Nephron (organoid): ENCODE data around the gene CSNK1D.
A peak's percentile ranks its signal among the peaks of the same experiment; 100 is the strongest.
"Not testable (repeated sequence)": the region's sequence is repeated elsewhere in the genome, so short reads cannot be mapped to it uniquely, and the experiment has no call there.

Source experiments
- H3K27ac Mint-ChIP-seq, 3 experiments: 2 replicates each; pipeline ENCODE4 v1.8.0; 2020; ENCODE audit warnings: mixed read lengths in 3 of 3, mild to moderate bottlenecking in 2 of 3, moderate library complexity in 1 of 3
- H3K27me3 Mint-ChIP-seq: 2 replicates; pipeline ENCODE4 v1.8.0; 2021; ENCODE audit warnings: low read depth, mild to moderate bottlenecking, moderate library complexity, mixed read lengths
- H3K36me3 Mint-ChIP-seq: 2 replicates; pipeline ENCODE4 v1.8.0; 2020; ENCODE audit warnings: low read depth, mixed read lengths
- H3K4me1 Mint-ChIP-seq: 2 replicates; pipeline ENCODE4 v1.8.0; 2020; ENCODE audit warnings: mixed read lengths
- H3K4me3 Mint-ChIP-seq, 3 experiments: 2 replicates each; pipeline ENCODE4 v1.8.0; 2020; ENCODE audit warnings: mild to moderate bottlenecking in 3 of 3, mixed read lengths in 3 of 3, moderate library complexity in 2 of 3
- H3K9me3 Mint-ChIP-seq: 2 replicates; pipeline ENCODE4 v1.8.0; 2020; ENCODE audit warnings: mixed read lengths
- CTCF ChIP-seq, 3 experiments: fragments of 200-600 bp; sonication (generic); IDR thresholded peaks; one replicate each; pipeline ENCODE4 v1.5.0; 2021; ENCODE audit warnings: antibody characterized with exemption in 3 of 3; ENCODE audit not compliant: unreplicated experiment in 3 of 3

Gene CSNK1D

GRCh38 chr17:82212331-82213250 lies 60.9 kb downstream of the CSNK1D start, which contains the start of gene CCDC57:
TSS of gene CCDC57 (minus strand) at chr17:82212842. CDS start at chr17:82201944, 10,898 bp downstream.
- peak within 1 kb of the TSS; percentile 61 to 84 (median 72) for H3K27ac Mint-ChIP-seq
- H3K9me3 Mint-ChIP-seq, result no peaks in the 10 kb centered on the region
- no peaks in the 10 kb centered on the region for H3K36me3 Mint-ChIP-seq
- H3K4me3 Mint-ChIP-seq, result peak within 1 kb of the TSS; percentile 85 to 90 (median 88)
- no peak for TF ChIP-seq CTCF (IDR thresholded peaks at IDR 0.05; ENCODE audit: unreplicated experiment in 3 of 3)
- peaks cover 6% of the 10 kb centered on the region for H3K4me1 Mint-ChIP-seq
- H3K27me3 Mint-ChIP-seq, result no peaks in the 10 kb centered on the region

GRCh38 chr17:82210655-82211054 lies 62.8 kb downstream of the CSNK1D start:
- H3K4me3 Mint-ChIP-seq, result peak overlapping the region in 1 of 3 experiments; percentile 72
- H3K27me3 Mint-ChIP-seq, H3K9me3 Mint-ChIP-seq, H3K36me3 Mint-ChIP-seq, H3K27ac Mint-ChIP-seq: not testable (repeated sequence)
- H3K4me1 Mint-ChIP-seq, result peaks cover 12% of the 10 kb centered on the region

GRCh38 chr17:82205720-82206508 lies 67.6 kb downstream of the CSNK1D start:
- Mint-ChIP-seq H3K36me3 (no peaks in the 10 kb centered on the region), H3K9me3 (no peaks in the 10 kb centered on the region), H3K4me1 (peaks cover 15% of the 10 kb centered on the region), H3K27me3 (no peaks in the 10 kb centered on the region), H3K4me3 (no peak overlapping the region), H3K27ac (peak overlapping the region in 1 of 3 experiments; percentile 31)
- TF ChIP-seq CTCF (IDR thresholded peaks at IDR 0.05; ENCODE audit: unreplicated experiment in 3 of 3), result peak; percentile 82 to 89 (median 87)

GRCh38 chr17:82204831-82205719 lies 68.4 kb downstream of the CSNK1D start:
- no peaks in the 10 kb centered on the region for H3K27me3 Mint-ChIP-seq
- no peaks in the 10 kb centered on the region for H3K36me3 Mint-ChIP-seq
- no peak overlapping the region for H3K4me3 Mint-ChIP-seq
- H3K4me1 Mint-ChIP-seq, result peaks cover 13% of the 10 kb centered on the region
- no peak for TF ChIP-seq CTCF (IDR thresholded peaks at IDR 0.05; ENCODE audit: unreplicated experiment in 3 of 3)
- H3K9me3 Mint-ChIP-seq, result no peaks in the 10 kb centered on the region
- H3K27ac Mint-ChIP-seq, result no peak overlapping the region

- Mint-ChIP-seq H3K4me1 (peaks cover 9% of the 10 kb centered on the region), H3K36me3 (no peaks in the 10 kb centered on the region), H3K27ac (no peak overlapping the region), H3K4me3 (no peak overlapping the region), H3K9me3 (no peaks in the 10 kb centered on the region), H3K27me3 (no peaks in the 10 kb centered on the region)
- no peak for TF ChIP-seq CTCF (IDR thresholded peaks at IDR 0.05; ENCODE audit: unreplicated experiment in 3 of 3)
These were observed 69.6 kb downstream of the CSNK1D start for GRCh38 chr17:82203920-82204319.
